Activated CD8-positive, alpha-beta memory T cell treated with anti-CD3 and anti-CD28 coated beads, Interleukin-2, amount 50 U/mL, for 24 hours (primary cell): ENCODE measurements around the gene PTPRE.

ENCODE experiments used
- DNase-seq: peaks from one replicate; pipeline ENCODE4 v3.0.0-alpha.2; 2020; ENCODE audit errors: extremely low read depth

PTPRE gene

DNA sequence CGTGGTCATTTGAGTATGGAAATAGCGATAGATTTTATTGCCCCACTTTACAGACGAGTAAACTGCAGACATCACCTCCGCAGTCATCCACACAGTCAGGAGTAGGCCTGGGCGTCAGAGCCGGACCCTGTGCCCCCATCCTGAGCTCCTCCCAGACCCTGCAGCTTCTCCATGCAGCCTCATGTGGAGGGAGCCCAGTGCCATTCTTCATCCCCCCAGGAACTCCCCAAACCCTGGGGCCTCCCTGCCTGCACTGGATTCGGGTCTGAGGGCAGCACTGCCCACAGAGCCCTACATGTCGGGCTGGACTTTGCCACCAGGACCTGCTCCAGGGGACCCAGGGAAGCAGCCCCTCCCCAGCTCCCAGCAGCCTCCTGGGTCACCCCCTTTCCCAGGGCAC, 118.5 kb downstream of the PTPRE start:
- DNase-seq = no peak

- DNase-seq = no peak
These were observed 119.0 kb downstream of the PTPRE start for GRCh38 chr10:128025951-128026350.

- no peak for DNase-seq
These were observed 119.9 kb downstream of the PTPRE start for GRCh38 chr10:128026615-128027300.

DNA sequence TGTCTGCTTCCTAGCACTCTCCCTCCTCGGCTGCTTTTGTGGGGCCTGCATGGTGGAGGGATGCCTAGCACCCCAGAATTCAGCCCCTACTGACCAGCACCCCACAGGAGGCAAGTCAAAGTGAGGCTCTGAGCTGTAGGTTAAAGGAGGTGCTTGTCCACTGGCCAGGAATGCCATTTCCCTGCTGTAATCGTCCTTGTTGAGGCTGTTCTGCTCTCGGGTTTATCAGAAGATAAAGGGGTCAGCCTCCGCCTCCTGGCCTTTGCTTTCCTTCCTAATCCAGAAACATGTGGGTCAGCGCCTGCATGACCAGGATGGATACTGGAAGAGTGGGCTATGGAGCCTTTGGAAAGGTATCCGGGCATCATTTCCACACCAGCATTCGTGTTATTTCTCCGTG, 120.4 kb downstream of the PTPRE start:
- DNase-seq = no peak

- DNase-seq = no peak
These were observed 121.1 kb downstream of the PTPRE start for GRCh38 chr10:128027822-128028507.

GRCh38 chr10:128028508-128029289, 121.8 kb downstream of the PTPRE start:
- no peak for DNase-seq

DNA sequence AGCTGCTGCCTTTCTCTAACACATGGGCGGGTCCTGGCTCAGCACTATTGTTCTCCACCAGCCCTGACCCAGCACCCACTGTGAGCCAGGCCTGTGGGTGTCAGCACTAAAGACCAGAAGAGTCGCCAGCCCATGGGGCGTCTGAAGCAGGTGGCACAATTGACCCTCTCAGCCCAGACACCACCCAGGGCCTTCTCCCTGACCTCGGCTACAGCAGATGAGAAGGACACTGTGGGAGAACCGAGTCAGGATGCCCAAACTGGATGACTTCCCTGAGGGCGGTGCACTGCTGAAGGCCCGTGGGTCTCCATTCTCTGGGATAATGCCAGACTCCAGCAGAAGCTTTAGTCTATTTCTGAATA, 122.4 kb downstream of the PTPRE start:
- DNase-seq = no peak

GRCh38 chr10:128029731-128030369, 122.9 kb downstream of the PTPRE start:
- DNase-seq = no peak

- no peak for DNase-seq
These were observed 123.7 kb downstream of the PTPRE start for GRCh38 chr10:128030498-128031072.

- DNase-seq = no peak
These were observed 124.3 kb downstream of the PTPRE start for GRCh38 chr10:128031216-128031615.

- no peak for DNase-seq
These were observed 125.6 kb downstream of the PTPRE start for GRCh38 chr10:128032466-128032865.

DNA sequence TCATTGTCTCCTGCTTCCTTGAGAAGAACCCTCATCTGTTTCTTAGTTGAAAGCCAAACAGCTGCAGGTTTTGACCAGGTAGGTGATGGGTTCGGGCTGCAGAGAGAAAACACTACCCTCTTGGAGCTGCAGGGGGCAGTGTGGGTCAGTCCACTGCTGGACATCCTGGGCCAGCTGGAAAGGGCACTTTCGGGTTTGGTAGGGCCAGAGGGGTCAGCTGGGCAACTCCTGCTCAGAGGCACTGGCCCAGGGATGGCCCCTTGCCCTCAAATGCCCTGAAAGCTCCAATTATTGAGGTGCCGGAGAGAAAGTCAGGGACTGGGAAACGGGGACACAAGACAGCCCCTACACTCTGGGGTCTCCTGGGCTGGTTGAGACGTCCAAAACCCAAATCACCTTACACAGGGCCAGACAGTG, 128.7 kb downstream of the PTPRE start:
- DNase-seq = no peak

GRCh38 chr10:128036011-128036615, 129.2 kb downstream of the PTPRE start:
- DNase-seq = no peak

DNA sequence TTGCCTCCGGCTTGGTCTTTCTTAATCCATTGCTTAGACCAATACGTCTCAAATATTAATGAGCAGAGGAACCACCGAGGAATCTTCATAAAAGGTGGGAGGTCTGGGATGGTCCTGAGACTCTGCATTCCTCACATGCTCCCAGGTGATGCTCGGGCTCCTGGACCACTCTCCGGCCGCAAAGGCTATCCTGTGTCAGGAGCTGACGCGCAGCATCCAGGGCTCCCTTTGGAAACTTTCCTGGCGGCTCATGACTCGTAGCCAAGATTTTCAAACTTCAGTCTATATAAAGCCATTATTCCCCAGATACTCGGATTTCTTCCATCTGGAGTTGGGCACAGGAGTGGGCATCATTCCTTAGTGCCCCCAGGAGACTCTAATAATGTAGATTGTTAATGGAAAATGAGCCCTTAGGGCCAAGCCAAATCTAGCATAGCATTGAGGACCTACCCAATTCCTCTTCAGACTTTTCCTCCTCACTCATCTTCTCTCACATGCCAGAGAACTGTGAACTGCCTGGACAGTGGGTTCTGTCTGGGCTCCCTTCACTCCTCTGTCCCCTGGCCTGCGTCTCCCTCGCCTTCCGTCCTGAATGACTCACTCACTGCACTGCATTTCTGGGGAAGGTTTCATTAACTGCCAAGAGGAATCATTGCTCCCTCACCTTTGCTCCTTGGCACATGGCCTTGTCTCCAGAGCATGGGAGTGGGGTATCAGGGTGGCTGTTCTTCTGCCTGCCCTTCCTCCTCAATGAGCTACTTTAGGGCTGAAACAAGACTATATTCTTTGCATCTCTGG, 130.0 kb downstream of the PTPRE start:
- no peak for DNase-seq

GRCh38 chr10:128040096-128040495, 133.2 kb downstream of the PTPRE start:
- DNase-seq = no peak

- DNase-seq = no peak
These were observed 133.8 kb downstream of the PTPRE start for GRCh38 chr10:128040681-128041080.

GRCh38 chr10:128042131-128042610, 135.3 kb downstream of the PTPRE start:
- DNase-seq = no peak

GRCh38 chr10:128043259-128044045, 136.5 kb downstream of the PTPRE start:
- DNase-seq = no peak

- no peak for DNase-seq
These were observed 137.3 kb downstream of the PTPRE start for GRCh38 chr10:128044186-128044585.
